B cell (primary cell): ENCODE data around the gene TMBIM1. TPM values are rescaled to one million over a fixed set of nuclear protein-coding genes. Genes with fewer than 3 reads are reported as not detected.

ENCODE experiments used
- ATAC-seq: fragments of 200-7000 bp; cut with Tn5 transposase; one replicate; pipeline ENCODE4 v1.10.0; 2021; ENCODE audit warnings: low read depth, mild to moderate bottlenecking, moderate number of reproducible peaks, moderate library complexity
- CTCF ChIA-PET: fragments of 350-600 bp; sonication (Branson Sonifier 250); formaldehyde crosslinking; loops from one replicate; lab custom pipeline; 2021; ENCODE audit warnings: antibody characterized with exemption, inconsistent platforms; lab: Charles Lee
- POLR2A ChIA-PET: fragments of 350-600 bp; sonication (Branson Sonifier 250); formaldehyde crosslinking; loops from one replicate; lab custom pipeline; 2021; ENCODE audit warnings: antibody characterized with exemption; lab: Charles Lee
- DNase-seq: peaks from one replicate; pipeline ENCODE4 v3.0.0; 2013
- H2AFZ ChIP-seq: 2 replicates; pipeline ENCODE4 v1.6.1; 2012; ENCODE audit warnings: mild to moderate bottlenecking, low read depth, low read length; ENCODE audit not compliant: insufficient read depth, poor library complexity, severe bottlenecking
- H3K27ac ChIP-seq, 2 donors: 1 replicate in 1 of 2; 2 replicates in 1 of 2; pipeline ENCODE4 v1.5.1; 2012 to 2013; ENCODE audit warnings: low read length in 2 of 2, mild to moderate bottlenecking in 2 of 2, moderate library complexity in 1 of 2
- H3K27me3 ChIP-seq, 4 experiments: fragments of 200-600 bp in 1 of 4; sonication (generic) in 1 of 4; replicated peaks in 1 of 4; 1 replicate in 2 of 4; 2 replicates in 2 of 4; pipeline versions ENCODE4 v1.6.1 to v1.7.0; 2013 to 2016; ENCODE audit warnings: low read length in 3 of 4, mild to moderate bottlenecking in 2 of 4, mixed read lengths in 1 of 4, moderate library complexity in 1 of 4; ENCODE audit not compliant: insufficient read depth in 4 of 4, control insufficient read depth in 3 of 4; ENCODE audit errors: control extremely low read depth in 1 of 4
- H3K36me3 ChIP-seq, 2 experiments: replicated peaks in 1 of 2; 1 replicate in 1 of 2; 2 replicates in 1 of 2; pipeline versions ENCODE4 v1.6.1 to v1.7.1; 2013; ENCODE audit warnings: low read length in 1 of 2; ENCODE audit not compliant: insufficient read depth in 2 of 2, control insufficient read depth in 1 of 2; ENCODE audit errors: control extremely low read depth in 1 of 2, extremely low read depth in 1 of 2
- H3K4me1 ChIP-seq, 2 donors: fragments of 200-600 bp in 1 of 2; sonication (generic) in 1 of 2; 1 replicate in 1 of 2; 2 replicates in 1 of 2; pipeline versions ENCODE4 v1.5.1 to v1.6.1; 2013 to 2017; ENCODE audit warnings: low read length in 2 of 2; ENCODE audit not compliant: control insufficient read depth in 2 of 2, insufficient read depth in 2 of 2
- H3K4me2 ChIP-seq: replicated peaks from 2 replicates; pipeline ENCODE3; 2012; ENCODE audit warnings: mild to moderate bottlenecking, low read depth, low read length; ENCODE audit not compliant: poor library complexity, severe bottlenecking
- H3K4me3 ChIP-seq, 5 experiments: fragments of 200-600 bp in 1 of 5; sonication (generic) in 1 of 5; 1 replicate in 3 of 5; 2 replicates in 2 of 5; pipeline versions ENCODE4 v1.5.1 to v1.7.0; 2011 to 2016; ENCODE audit warnings: low read length in 4 of 5, mild to moderate bottlenecking in 4 of 5, low read depth in 2 of 5, control low read depth in 1 of 5, moderate library complexity in 1 of 5; ENCODE audit not compliant: insufficient read depth in 1 of 5; ENCODE audit errors: control extremely low read depth in 1 of 5, extremely low read depth in 1 of 5
- H3K79me2 ChIP-seq: fragments of 200-600 bp; sonication (generic); one replicate; pipeline ENCODE4 v1.6.0; 2016; ENCODE audit warnings: low read length; ENCODE audit not compliant: control insufficient read depth, insufficient read depth
- H3K9ac ChIP-seq: fragments of 200-600 bp; sonication (generic); 2 replicates; pipeline ENCODE4 v1.6.1; 2017; ENCODE audit warnings: mild to moderate bottlenecking, low read length, moderate library complexity
- H3K9me3 ChIP-seq, 3 donors: one replicate each; pipeline versions ENCODE4 v1.6.1 to v1.7.1; 2013; ENCODE audit warnings: low read length in 2 of 3; ENCODE audit not compliant: control insufficient read depth in 2 of 3, insufficient read depth in 1 of 3; ENCODE audit errors: control extremely low read depth in 1 of 3
- H4K20me1 ChIP-seq: 2 replicates; pipeline ENCODE4 v1.6.0; 2012; ENCODE audit warnings: mild to moderate bottlenecking, low read length; ENCODE audit not compliant: insufficient read depth, control insufficient read depth, poor library complexity, severe bottlenecking
- H3K27ac Mint-ChIP-seq: one replicate; pipeline ENCODE4 v1.8.0; 2021; ENCODE audit warnings: mixed read lengths
- H3K27me3 Mint-ChIP-seq: one replicate; pipeline ENCODE4 v1.8.0; 2021; ENCODE audit warnings: mixed read lengths
- H3K4me1 Mint-ChIP-seq: one replicate; pipeline ENCODE4 v1.8.0; 2021; ENCODE audit warnings: mixed read lengths
- H3K4me3 Mint-ChIP-seq: one replicate; pipeline ENCODE4 v1.8.0; 2021; ENCODE audit warnings: mixed read lengths
- H3K9me3 Mint-ChIP-seq: one replicate; pipeline ENCODE4 v1.8.0; 2022; ENCODE audit warnings: mixed read lengths; ENCODE audit not compliant: insufficient read depth
- EZH2 ChIP-seq: IDR thresholded peaks from 2 replicates; pipeline ENCODE4 v1.6.1; 2012; ENCODE audit warnings: borderline replicate concordance, low read depth, mild to moderate bottlenecking, moderate library complexity, low read length; ENCODE audit not compliant: insufficient read depth, poor library complexity, severe bottlenecking
- WGBS: methylation state at CpG from one replicate; pipeline ENCODE4 v1.1.5; 2013; ENCODE audit warnings: missing lambda C conversion rate; ENCODE audit not compliant: insufficient coverage; 5-methylcytosine and 5-hydroxymethylcytosine counted together
- intact Hi-C: fragments of 100-400 bp; cut with micrococcal nuclease; formaldehyde crosslinking; loops from one replicate; pipeline ENCODE4 v1.10.0; 2022
- polyA plus RNA-seq: library from polyadenylated mRNA; depleted of rRNA; stranded (reverse); fragments of >200 nt; gene quantifications from 2 replicates; pipeline ENCODE4 v1.2.3, GENCODE V29; 2012
- total RNA-seq, 2 donors: library from RNA; stranded (reverse); fragments of 120-200 nt in 1 of 2; gene quantifications; 1 replicate in 1 of 2; 2 replicates in 1 of 2; pipeline versions ENCODE4 v1.2.3 to v1.2.4, GENCODE V29; 2013 to 2022
- TF ChIP-seq, protein P1 (sequence below): fragments of 200-600 bp; IDR thresholded peaks from one replicate; pipeline ENCODE4 v1.8.0; 2022; ENCODE audit warnings: antibody characterized with exemption, mild to moderate bottlenecking

The TMBIM1 gene
- total and polyA plus RNA-seq, 2 donors (not counting 1 experiment from before 2014, with no cell fraction given): 68.7 to 137 TPM

DNA sequence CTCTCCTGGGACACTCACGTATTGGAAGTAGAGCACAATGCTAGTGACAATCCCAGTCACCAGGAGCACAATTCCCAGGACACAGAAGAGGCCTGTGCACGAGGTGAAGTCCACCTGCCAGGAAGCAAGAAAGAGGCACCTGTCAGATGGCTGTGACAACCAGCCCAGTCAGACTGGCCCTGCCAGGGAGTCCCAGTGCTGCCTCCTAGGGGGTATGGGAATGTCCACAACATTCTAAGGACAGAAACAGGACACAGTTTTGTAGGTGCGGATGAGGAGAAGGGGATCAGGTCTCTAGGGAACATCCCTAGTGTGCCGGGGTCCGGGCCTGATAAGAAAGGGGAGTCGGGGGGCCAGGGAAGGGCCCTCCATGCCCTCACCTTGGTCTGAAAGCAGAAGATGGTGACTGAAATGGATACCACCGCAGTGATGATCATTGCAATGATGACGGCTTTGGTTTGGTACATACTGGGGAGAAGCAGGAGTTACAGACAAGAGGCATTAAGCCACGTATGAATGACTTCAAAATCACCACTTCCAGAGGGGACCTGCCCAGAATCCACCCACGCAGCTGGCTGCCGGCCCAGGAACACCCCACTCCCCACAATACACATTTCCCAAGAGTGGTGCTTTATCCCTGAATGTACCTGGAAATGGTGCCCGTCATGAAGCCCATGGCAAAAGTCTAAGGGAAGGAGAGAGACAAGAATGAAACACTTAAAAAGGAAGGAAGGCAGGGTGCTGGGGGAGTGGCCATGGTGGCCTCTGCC, 15.1 kb downstream of the TMBIM1 start:
- Histone ChIP-seq H2AFZ (no peak overlapping the region), H3K4me1 (peaks cover 15 to 30% of the 10 kb centered on the region in 2 donors), H3K27ac (no peak overlapping the region), H3K27me3 (no peaks in the 10 kb centered on the region), H3K79me2 (peaks cover 35% of the 10 kb centered on the region), H3K4me3 (no peak overlapping the region), H3K36me3 (peaks cover 3 to 86% of the 10 kb centered on the region in 2 experiments), H4K20me1 (peaks cover 45% of the 10 kb centered on the region), H3K4me2 (no peak overlapping the region), H3K9me3 (no peaks in the 10 kb centered on the region), H3K9ac (no peak overlapping the region)
- H3K4me3 Mint-ChIP-seq: no peak overlapping the region
- DNase-seq: no peak
- 93% methylated on average over 10 of the region's 12 CpGs for WGBS
- H3K27ac Mint-ChIP-seq: peak overlapping the region; percentile 75
- ChIA-PET POLR2A (interaction anchor here (1.8 kb wide), 1 partner anchor 10 kb away, joined by 4 read pairs; no protein-coding TSS in a partner anchor), CTCF (interaction anchor here (7.5 to 8.0 kb wide), 2 partner anchors 79 to 118 kb away, joined by 77 to 139 read pairs; partner anchors contain the start of gene CATIP)
- H3K4me1 Mint-ChIP-seq: peaks cover 35% of the 10 kb centered on the region
- TF ChIP-seq, protein P1, sequence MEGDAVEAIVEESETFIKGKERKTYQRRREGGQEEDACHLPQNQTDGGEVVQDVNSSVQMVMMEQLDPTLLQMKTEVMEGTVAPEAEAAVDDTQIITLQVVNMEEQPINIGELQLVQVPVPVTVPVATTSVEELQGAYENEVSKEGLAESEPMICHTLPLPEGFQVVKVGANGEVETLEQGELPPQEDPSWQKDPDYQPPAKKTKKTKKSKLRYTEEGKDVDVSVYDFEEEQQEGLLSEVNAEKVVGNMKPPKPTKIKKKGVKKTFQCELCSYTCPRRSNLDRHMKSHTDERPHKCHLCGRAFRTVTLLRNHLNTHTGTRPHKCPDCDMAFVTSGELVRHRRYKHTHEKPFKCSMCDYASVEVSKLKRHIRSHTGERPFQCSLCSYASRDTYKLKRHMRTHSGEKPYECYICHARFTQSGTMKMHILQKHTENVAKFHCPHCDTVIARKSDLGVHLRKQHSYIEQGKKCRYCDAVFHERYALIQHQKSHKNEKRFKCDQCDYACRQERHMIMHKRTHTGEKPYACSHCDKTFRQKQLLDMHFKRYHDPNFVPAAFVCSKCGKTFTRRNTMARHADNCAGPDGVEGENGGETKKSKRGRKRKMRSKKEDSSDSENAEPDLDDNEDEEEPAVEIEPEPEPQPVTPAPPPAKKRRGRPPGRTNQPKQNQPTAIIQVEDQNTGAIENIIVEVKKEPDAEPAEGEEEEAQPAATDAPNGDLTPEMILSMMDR: no peak
- TF ChIP-seq EZH2: no peak
- H3K27me3 Mint-ChIP-seq: no peaks in the 10 kb centered on the region
- no peak for ATAC-seq
- intact Hi-C loops: no loop called here
- no peaks in the 10 kb centered on the region for H3K9me3 Mint-ChIP-seq
